GM21529 (cell line): ENCODE measurements around the gene KCNMA1.
"Not testable (repeated sequence)": the region's sequence is repeated elsewhere in the genome, so short reads cannot be mapped to it uniquely, and the experiment has no call there.

Experiments
- ATAC-seq: cut with Tn5 transposase; IDR thresholded peaks from one replicate; pipeline ENCODE4 v1.9.1; 2021; ENCODE audit not compliant: unreplicated experiment

Gene KCNMA1

DNA sequence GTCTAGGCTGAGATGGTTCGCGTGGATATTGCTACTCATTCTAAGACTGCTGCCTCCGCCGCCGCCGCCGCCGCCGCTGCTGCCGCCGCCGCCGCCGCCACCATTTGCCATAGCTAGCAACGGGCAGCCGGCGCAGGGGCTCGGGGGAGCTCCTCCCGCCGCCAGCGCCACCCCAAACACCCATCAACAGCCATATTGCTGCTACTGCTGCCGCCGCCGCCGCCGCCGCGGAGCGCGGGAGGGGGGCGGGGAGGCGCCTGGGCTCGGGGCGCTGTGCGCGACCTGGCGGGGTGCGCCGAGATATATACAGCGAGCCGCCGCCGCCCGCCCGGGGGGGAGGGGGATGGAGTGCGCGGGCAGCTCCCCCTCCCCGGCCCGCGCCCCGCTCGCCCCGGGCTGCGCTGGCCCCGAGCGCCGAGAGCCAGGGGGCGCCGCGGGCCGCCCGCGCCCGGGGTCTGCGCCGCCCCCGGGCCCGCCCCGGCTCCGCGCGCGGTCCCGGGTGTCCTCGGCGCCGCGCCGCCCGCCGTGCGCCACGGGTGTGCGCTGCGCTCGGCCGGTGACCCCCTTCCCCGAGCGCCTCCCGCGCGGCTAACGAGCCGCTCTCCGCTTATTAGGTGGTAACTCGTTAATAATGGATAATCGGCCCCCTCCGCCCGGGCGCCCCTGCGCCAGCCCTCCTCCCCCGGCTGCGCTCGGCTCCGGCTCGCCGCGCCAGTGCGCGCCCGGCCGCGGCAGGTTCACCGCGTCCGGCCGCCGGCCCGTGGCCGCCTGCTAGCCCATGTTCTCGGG lies at the start of gene KCNMA1:
Gene KCNMA1 (minus strand): TSS at position 277 of the 789 bp plus-strand sequence.
- no peak for ATAC-seq

DNA sequence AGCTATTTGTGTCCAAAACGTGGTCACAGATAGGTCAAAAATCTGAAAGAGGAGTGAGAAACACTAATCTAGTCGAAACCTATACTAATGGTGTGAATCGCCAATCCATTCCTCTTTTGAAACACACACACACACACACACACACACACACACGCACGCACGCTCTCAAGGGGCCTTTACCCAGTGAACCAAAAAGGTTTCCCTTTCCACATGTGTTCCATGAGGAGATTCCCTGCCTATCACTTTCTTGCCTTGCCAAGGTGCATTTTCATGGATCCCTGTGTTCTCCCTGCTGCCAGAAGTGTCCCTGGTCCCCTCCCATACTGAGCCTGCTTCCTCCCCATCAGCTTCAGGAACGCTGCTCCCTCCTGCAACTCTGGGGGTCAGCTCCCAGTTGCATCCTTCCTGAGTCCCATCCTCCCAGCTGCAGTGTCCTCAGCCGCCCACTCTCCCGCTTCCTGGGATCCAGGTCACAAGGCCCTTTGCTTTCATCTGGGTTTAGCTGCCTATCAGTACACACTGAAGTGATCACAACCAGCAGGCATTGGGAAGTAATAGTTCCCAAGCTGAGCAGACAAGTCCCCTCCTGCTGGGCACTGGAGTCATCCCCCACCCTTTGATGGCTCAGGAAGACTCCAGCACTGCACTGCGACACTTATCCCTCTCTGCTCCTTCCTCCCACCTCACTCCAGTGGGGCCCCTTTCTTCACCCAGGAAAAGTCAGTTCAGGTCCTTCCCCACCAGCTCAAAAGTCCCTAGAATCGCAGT lies 49.2 kb upstream of the KCNMA1 start:
- ATAC-seq: no peak

GRCh38 chr10:77686096-77686495 lies 48.5 kb upstream of the KCNMA1 start:
- ATAC-seq: no peak

DNA sequence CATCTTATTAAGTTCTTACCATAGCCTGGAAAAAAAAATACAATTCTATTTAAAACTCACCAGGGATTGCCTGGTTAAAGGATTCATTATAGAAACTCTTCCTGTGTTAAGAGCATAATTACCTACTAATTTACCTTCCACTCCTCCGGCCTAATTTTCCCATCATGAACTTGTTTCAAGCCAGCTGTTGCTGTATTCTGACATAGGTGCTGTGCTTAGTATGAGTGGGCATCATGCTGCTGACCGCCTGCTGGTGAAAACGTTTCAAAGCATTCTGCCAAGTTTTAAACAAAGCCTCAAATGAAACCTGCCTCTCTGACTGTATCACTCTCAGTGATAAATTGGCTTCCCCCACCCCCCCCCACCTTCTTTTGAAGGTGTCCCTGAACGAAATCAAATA lies 47.8 kb upstream of the KCNMA1 start:
- no peak for ATAC-seq

GRCh38 chr10:77683088-77683432 lies 45.5 kb upstream of the KCNMA1 start:
- ATAC-seq: not testable (repeated sequence)

DNA sequence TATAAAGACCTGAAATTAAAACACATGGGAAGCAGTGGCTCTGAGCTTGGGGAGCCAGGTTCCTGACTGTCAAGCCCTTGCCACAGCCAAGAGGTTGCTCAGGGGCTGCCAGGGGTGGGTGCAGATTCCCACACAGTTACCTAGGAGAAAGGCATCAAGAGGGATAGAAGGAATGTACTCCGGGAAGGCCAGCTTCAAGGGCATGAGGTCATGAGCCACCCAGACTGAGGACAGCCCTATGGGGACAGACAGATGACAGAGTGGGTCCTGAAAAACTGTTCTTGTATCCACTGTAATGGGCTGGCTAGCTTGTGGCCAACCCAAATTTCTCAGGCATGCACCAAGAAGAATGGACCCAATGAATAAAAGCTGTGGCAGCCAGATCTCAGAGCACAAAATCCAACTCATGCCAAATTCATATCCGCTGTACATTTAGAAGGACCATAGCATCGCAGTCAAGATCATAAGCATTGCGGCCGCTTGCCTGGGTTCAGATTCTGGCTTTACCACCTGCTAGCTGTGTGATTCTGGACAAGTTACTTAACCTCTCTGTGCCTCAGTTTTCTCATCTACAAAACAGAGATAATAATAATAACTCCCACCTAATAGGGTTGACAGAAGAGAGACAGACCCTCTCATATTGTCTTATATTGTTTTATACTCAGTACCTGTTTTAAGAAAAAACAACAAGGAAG lies 44.9 kb upstream of the KCNMA1 start:
- ATAC-seq: no peak

DNA sequence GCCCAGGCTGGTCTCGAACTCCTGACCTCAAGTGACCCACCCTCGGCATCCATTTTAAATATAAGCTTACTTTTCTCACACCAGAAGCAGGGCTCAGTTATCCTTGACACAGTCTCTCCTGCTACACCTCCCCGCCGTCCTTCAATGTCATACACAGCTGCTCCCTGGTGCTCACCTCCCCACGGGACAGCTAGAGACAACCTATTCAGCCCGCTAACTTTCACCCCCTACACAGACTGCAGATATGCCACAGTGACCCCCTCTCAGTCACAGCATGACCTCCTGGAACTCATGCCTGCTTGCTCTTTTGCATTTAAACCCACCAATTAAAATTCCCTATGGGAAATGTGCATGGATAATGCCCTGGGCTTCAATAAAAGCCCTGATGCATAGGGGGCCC lies 44.2 kb upstream of the KCNMA1 start:
- no peak for ATAC-seq

GRCh38 chr10:77680811-77681210 lies 43.2 kb upstream of the KCNMA1 start:
- no peak for ATAC-seq

GRCh38 chr10:77680065-77680464 lies 42.5 kb upstream of the KCNMA1 start:
- ATAC-seq: no peak

- ATAC-seq: no peak
These were observed 41.6 kb upstream of the KCNMA1 start for GRCh38 chr10:77679217-77679616.

GRCh38 chr10:77678146-77678545 lies 40.5 kb upstream of the KCNMA1 start:
- ATAC-seq: no peak

- no peak for ATAC-seq
These were observed 37.7 kb upstream of the KCNMA1 start for GRCh38 chr10:77675347-77675746.

- no peak for ATAC-seq
These were observed 36.0 kb upstream of the KCNMA1 start for GRCh38 chr10:77673515-77674140.

DNA sequence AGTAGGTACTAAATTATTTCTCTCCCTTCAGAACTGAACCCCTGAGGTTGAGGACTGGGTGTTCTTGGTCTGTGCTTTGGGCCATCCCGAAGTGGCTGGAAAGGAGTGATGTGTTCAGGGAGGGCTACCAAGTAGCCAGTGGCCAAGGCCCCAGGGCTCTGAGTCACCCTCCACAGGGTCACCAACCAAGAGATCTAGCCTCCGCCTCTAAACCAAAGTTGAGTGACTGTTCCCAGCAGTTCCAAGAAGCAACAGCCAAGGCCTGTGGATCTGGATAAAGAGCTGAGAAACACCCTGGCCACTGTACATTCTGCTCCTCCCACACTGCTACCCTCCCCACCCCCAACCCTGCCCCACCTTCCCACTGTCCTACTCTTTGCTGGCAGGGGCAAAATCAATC lies 35.5 kb upstream of the KCNMA1 start:
- no peak for ATAC-seq

DNA sequence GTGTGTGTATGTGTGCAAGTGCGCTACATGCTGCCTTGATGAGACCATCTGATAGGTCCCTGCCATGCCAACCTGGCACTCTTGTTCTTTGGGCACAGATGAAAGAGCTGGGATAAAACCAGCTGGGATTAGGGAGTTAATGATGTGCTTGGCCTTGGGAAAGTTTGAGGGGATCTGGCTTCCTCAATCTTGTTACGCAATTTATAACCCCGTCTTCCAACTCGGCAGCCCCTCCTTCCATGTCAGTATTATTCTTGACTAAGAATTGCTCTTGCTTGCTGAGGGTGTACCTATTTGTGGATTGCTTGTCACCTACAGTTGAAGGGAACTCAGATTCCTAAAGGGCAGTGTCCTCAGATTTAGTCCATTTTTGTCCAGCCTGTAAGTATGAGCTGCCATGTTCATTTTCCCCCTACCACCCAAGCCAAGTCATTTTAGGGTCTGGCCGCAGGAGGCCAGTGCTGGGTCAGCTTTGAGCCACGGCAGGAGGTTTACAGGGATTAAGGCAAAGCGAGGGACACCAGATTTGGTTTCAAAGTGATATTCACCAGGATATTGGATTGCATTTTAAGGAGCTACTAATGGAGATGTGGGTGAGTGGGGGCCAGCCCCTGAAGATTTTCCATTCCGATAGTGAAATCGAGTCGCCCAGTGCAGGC lies 34.1 kb upstream of the KCNMA1 start:
- ATAC-seq: no peak

- ATAC-seq: no peak
These were observed 33.3 kb upstream of the KCNMA1 start for GRCh38 chr10:77670817-77671443.

GRCh38 chr10:77669892-77670291 lies 32.3 kb upstream of the KCNMA1 start:
- no peak for ATAC-seq

GRCh38 chr10:77667426-77668324 lies 30.1 kb upstream of the KCNMA1 start:
- peak; percentile 71 for ATAC-seq

DNA sequence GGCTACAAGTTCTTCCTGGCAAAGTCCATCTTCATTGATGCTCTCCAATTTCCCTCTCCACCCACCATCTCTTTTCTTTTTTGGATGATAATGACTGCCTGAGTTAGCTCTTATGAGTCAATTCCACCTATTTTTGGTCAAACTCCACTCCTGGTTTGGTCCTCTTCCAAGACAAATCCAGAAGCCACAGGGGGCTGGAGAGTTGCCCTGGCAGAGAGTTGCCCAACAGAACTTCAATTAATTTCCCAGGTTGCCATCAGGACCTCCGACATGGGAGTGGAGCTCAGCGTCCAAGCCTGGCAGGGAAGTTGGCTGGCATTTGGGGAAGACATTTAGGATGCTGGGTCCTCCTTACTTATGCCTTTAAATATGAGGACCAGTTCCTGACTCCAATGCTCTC lies 29.2 kb upstream of the KCNMA1 start:
- ATAC-seq: no peak
